HUES48 (cell line): ENCODE data around the gene SLC2A10.
"Not testable (repeated sequence)": the region's sequence is repeated elsewhere in the genome, so short reads cannot be mapped to it uniquely, and the experiment has no call there.

ENCODE experiments used
- H3K27ac ChIP-seq: one replicate; pipeline ENCODE4 v1.7.0; 2013; ENCODE audit warnings: low read depth, low read length, inconsistent platforms
- H3K27me3 ChIP-seq: 2 replicates; pipeline ENCODE4 v1.6.1; 2013; ENCODE audit warnings: mild to moderate bottlenecking, low read length; ENCODE audit not compliant: control insufficient read depth, insufficient read depth
- H3K36me3 ChIP-seq: 2 replicates; pipeline ENCODE4 v1.6.1; 2013; ENCODE audit warnings: low read length; ENCODE audit not compliant: control insufficient read depth, insufficient read depth
- H3K4me1 ChIP-seq: 2 replicates; pipeline ENCODE4 v1.6.1; 2013; ENCODE audit warnings: mild to moderate bottlenecking, low read length; ENCODE audit not compliant: control insufficient read depth, insufficient read depth
- H3K4me3 ChIP-seq: 2 replicates; pipeline ENCODE4 v1.5.1; 2013; ENCODE audit warnings: mild to moderate bottlenecking, low read depth, low read length
- H3K9ac ChIP-seq: 2 replicates; pipeline ENCODE4 v1.6.1; 2013; ENCODE audit warnings: mild to moderate bottlenecking, low read depth, low read length, moderate library complexity
- H3K9me3 ChIP-seq: 2 replicates; pipeline ENCODE4 v1.6.1; 2013; ENCODE audit warnings: low read length; ENCODE audit not compliant: control insufficient read depth, insufficient read depth

SLC2A10 gene

DNA sequence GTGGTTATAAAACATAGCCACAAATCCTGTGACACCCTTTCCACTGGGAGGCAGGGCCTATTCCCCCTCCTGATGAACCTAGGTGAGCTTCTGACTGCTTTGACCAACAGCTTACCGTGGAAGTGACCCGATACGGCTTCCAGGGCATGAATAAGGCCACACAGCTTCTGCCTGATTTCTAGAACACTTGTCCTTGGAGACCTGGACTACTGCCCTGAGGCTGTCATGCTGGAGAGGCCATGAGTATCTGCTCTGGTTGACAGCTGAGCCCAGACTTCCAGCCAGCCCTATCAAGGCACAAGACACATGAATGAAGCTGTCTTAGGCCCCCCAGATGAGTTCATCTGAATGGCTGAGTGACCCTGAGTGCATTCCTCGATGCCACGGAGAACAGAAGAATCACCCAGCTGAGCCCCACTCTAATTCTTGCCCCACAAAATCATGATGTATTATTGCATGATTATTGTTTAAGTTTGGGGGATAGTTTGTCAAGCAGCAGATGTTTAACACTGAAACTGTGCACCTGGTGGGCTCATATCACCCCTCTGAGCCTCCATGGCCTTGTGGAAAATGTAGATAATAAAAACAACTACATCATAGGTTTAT is 36.8 kb upstream of the SLC2A10 start:
- Histone ChIP-seq H3K9me3 (no peaks in the 10 kb centered on the region), H3K4me3 (no peak overlapping the region), H3K36me3 (no peaks in the 10 kb centered on the region), H3K27me3 (no peaks in the 10 kb centered on the region), H3K4me1 (peaks cover 17% of the 10 kb centered on the region), H3K9ac (no peak overlapping the region), H3K27ac (no peak overlapping the region)

DNA sequence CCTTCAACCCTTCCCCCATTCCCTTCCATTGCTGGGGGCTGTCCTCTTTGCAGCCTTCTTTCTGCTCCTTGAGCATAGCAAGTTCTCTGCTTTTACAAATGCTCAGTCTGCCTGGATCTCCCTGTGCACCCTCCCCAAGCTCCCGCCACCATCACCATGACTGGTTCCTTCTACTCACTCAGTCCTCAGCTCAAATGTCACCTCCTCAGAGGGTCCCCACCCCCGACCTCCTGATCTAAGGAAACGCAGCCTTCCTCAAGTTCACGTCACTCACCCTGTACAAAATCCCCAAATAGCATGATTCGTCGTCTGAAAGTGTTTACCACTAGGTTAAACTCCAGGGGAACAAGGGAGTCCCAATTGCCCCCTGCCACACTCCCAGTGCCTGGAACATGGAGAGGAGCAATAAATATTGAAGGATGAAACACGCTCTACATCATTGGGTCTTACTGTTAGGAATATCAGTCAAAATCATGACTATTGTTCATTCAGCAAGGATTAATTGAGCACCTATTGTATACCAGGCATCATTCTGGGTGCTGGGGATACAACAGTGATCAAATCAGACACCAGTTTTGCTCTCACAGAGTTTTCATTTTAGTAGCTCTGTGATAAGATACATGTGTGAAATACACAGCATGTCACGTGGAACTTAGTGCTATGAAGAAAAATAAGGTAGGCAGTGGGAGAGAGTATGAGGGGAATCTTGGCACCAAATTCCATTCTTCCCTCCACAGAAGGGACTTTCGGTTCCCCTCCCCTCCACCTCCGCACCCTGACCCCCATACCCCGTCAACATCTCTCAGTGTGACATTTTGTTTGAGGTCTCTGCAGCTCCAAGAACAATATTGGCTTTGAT is 35.8 kb upstream of the SLC2A10 start:
- Histone ChIP-seq H3K9me3 (no peaks in the 10 kb centered on the region), H3K27me3 (no peaks in the 10 kb centered on the region), H3K27ac (peak overlapping the region; percentile 54), H3K4me1 (peaks cover 17% of the 10 kb centered on the region), H3K36me3 (no peaks in the 10 kb centered on the region), H3K9ac (no peak overlapping the region), H3K4me3 (no peak overlapping the region)

DNA sequence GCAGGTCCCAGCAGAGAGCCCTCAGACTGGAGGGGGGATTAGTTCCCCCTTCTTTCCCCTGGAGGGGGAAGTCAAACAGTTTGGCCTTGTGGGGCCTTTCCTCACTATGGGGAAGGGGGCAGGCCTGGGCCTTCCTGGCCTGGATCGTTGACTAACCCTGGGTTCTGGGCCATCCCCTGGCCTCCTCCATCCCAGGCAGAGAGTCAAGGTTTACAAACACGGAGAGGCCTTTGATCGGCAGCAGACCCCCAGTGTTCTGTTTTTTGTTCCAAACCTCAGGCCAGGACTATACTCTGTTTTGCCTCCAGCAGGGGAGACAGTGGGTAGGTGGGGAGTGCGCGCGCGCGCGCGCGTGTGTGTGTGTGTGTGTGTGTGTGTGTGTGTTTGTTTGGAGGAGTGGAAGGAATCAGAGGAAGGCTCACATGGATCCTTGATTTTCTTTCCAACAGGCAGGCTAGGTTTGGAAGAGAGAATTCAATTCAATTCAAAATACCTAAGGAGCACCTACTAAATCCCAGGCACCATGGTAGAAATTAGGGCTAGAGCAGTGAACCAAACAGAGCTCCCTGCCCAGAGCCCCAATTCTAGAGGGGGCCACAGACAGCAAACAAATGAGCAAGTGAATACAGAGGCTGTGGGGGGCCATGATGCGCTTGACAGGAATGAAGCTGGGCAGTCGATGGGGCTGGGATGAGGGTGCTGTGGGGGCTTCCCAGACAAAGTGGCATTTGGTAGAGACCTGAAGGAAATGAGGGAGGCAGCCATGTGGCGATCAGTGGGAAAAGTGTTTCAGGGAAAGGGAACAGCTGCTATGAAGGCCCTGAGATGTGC is 35.0 kb upstream of the SLC2A10 start:
- Histone ChIP-seq H3K27ac (peak overlapping the region; percentile 54), H3K4me1 (peaks cover 17% of the 10 kb centered on the region), H3K4me3 (no peak overlapping the region), H3K9me3 (no peaks in the 10 kb centered on the region), H3K36me3 (no peaks in the 10 kb centered on the region), H3K9ac (no peak overlapping the region), H3K27me3 (no peaks in the 10 kb centered on the region)

DNA sequence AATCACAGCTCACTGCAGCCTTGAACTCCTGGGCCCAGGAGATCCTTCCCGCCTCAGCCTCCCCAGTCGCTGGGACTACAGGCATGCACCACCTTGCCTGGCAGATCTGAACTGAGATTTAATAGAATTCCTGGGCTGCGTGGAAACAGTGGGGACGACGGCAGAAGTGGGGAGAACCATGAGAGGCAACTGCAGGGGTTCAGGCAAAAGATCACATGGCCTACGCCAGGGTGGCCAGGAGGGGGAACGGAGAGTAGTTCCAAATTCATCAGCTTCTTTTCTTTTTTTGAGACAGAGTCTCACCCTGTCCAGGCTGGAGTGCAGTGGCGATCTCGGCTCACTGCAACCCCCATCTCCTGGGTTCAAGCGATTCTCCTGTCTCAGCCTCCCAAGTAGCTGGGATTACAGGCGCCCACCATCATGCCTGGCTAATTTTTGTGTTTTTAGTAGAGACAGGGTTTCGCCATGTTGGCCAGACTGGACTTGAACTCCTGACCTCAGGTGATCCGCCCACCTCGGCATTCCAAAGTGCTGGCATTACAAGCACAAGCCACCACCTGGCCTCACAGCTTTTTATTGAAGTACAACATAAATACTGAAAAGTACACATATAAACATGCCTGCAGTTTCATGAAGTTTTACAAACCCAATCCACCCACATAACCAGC is 32.7 kb upstream of the SLC2A10 start:
- not testable (repeated sequence) for H3K27me3 ChIP-seq, H3K9me3 ChIP-seq, H3K9ac ChIP-seq, H3K27ac ChIP-seq, H3K4me3 ChIP-seq
- Histone ChIP-seq H3K4me1 (peaks cover 21% of the 10 kb centered on the region), H3K36me3 (peaks cover 11% of the 10 kb centered on the region)

DNA sequence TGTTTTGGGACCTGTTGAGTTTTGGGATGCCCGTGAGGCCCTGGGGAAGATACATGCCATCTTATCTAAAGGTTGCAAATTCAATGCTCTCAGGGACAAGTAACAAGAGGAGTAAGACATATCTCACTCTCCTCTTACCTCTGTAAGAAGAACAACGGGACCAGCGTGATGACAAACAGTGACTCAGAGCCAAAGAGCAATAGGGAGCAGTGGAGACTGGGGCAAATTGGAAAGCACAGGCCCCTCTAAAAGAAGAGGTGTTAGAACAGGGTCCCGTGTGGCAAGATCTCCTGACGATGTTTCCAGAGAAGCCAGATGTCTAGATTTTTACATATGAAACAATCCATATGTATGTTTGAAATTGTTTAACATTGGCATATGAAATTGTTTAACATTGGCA is 31.8 kb upstream of the SLC2A10 start:
- Histone ChIP-seq H3K9me3 (no peaks in the 10 kb centered on the region), H3K4me1 (peaks cover 29% of the 10 kb centered on the region), H3K27ac (no peak overlapping the region), H3K36me3 (peaks cover 11% of the 10 kb centered on the region), H3K9ac (no peak overlapping the region), H3K27me3 (no peaks in the 10 kb centered on the region), H3K4me3 (no peak overlapping the region)

DNA sequence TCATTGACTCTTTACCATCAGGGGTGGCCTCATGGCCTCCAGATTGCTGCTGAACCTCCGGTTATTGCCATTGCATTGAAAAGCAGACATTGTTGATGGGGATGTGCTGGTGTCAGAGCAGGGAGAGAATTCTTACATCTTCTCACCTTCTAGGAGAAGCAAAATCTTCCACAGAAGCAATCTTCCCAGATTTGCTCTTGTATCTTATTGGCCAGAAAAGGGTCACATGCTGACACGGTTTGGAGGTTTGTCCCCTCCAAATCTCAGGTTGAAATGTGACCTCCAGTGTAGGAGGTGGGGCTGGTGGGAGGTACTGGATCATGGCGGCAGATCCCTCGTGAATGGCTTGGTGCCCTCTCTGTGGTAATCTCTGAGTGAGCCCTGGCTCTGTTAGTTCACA is 30.9 kb upstream of the SLC2A10 start:
- H3K27ac ChIP-seq: no peak overlapping the region

DNA sequence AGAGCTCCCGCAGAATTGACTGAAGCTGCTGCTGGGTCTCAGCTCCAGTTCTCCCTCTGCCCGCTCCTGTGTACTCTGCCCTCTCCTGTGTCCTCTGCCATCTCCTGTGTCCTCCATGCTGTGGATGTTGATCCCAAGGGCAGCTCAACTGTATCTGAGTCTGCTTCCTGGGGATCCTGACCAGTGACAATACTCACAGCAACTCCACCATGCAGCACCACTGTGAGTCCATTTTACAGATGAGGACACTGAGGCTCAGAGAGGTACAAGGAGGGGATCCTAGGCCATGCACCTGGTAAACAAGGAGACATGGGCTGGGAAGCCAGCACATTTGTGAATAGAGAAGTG is 28.8 kb upstream of the SLC2A10 start:
- Histone ChIP-seq H3K4me1 (peaks cover 25% of the 10 kb centered on the region), H3K4me3 (no peak overlapping the region), H3K9ac (no peak overlapping the region), H3K36me3 (peaks cover 17% of the 10 kb centered on the region), H3K9me3 (no peaks in the 10 kb centered on the region), H3K27ac (no peak overlapping the region), H3K27me3 (no peaks in the 10 kb centered on the region)

More for the DNA sequence above, 30.9 kb upstream of the SLC2A10 start:
- Histone ChIP-seq H3K9me3 (no peaks in the 10 kb centered on the region), H3K4me3 (no peak overlapping the region), H3K36me3 (peaks cover 11% of the 10 kb centered on the region), H3K9ac (no peak overlapping the region), H3K27me3 (no peaks in the 10 kb centered on the region), H3K4me1 (peaks cover 34% of the 10 kb centered on the region)

DNA sequence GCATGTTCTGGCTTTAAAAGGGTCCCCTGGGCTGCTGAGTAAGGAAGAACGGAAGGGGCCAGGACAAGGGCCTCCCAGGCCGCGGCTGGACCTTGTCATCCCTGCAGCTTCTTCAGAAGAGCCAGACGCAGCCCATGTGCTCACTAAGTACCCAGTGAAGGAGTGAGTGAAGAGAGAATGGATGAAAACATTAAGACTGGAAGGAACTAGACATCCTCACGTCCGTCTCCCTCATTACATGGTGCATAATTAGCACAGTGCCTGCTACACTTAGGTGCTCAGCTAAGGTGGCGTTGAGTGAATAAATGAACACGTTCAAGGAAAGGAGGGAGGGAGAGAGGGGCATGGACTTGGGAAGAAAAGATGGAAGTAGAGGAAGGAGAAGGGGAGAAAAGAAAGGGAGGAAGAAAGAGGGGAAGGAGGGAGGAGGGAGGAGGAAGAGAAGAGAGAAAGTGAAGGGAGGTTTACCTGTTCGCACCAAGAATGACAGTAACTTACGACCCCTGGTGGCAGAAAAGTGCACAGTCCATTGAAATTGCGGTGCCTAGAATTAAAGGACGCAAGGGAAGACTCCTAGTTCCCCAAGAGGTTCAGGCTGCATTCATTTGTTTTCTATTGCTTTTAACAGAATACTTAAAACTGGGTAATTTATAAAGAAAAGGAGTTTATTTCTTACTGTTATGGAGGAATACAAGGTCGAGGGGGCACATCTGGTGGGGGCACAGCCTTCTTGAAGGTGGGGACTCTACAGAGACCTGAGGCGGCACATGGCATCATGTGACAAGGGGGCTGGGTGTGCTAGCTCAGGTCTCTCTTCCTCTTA is 28.2 kb upstream of the SLC2A10 start:
- peaks cover 23% of the 10 kb centered on the region for H3K36me3 ChIP-seq
- H3K27ac ChIP-seq: no peak overlapping the region
- no peaks in the 10 kb centered on the region for H3K27me3 ChIP-seq
- H3K4me3 ChIP-seq: no peak overlapping the region
- H3K4me1 ChIP-seq: peaks cover 25% of the 10 kb centered on the region
- no peaks in the 10 kb centered on the region for H3K9me3 ChIP-seq
- H3K9ac ChIP-seq: no peak overlapping the region

DNA sequence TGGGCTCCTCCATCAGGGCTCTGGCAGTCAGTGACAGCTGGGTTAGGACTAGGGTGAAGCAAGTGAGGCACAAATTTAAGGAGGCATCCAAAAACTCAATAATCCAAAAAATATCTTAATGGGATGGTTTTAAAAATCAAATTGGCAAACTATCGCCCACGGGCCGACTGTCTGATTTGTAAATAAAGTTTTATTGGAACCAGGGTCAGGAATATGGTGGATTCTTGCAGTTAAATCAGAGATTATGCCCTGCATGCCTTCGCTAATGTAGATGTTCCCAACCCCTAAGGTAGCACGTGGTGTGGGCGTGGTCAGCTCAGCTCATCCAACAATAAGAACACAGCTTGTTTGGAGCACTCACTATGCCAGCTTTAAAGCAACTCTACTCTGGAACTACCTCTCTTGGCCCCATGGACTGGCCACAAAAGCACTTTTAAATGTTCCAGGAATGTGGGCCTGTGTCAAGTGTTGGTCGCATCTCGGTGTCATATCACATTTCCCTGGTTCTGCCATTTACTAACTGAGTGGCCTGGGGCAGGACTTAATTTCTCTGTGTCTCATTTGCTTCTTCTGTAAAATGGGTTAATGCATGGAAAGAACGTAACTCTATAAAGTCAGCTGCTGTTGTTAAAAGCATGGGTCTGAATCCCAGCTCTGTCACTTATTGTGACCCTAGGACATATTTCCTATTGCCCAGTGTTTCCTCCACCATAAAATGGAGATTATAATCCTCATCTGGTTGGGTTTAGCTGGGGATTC is 27.2 kb upstream of the SLC2A10 start:
- H3K9ac ChIP-seq: no peak overlapping the region
- no peaks in the 10 kb centered on the region for H3K27me3 ChIP-seq
- H3K4me3 ChIP-seq: no peak overlapping the region
- peaks cover 25% of the 10 kb centered on the region for H3K4me1 ChIP-seq
- no peak overlapping the region for H3K27ac ChIP-seq
- H3K36me3 ChIP-seq: peaks cover 30% of the 10 kb centered on the region
- H3K9me3 ChIP-seq: no peaks in the 10 kb centered on the region
